ENCODE data around the gene THADA. TPM values are rescaled to one million over a fixed set of nuclear protein-coding genes. Genes with fewer than 3 reads are reported as not detected.

Gene THADA
- total and polyA plus RNA-seq, 2 donors (not counting 3 experiments of a cell fraction or from before 2014, with no cell fraction given) = 22.6 to 25.3 TPM

GRCh38 chr2:43436431-43436830, 159.4 kb downstream of the THADA start:
- CTCF ChIA-PET = interaction anchor here (1.1 to 1.2 kb wide), 2 partner anchors 23 to 28 kb away, joined by 3 read pairs; no protein-coding TSS in a partner anchor
- H2AFZ ChIP-seq (ENCODE audit: low read depth, low read length) = no peak overlapping the region
- no peaks in the 10 kb centered on the region for H3K27me3 ChIP-seq (ENCODE audit: control insufficient read depth in 2 of 2, insufficient read depth in 2 of 2, low read length in 2 of 2)
- DNase-seq (ENCODE audit: low read depth, low spot score) = no peak
- H3K27ac ChIP-seq (ENCODE audit: insufficient read depth, low read depth, low read length) = no peak overlapping the region
- dilution Hi-C loops (cut with MboI; ENCODE audit: extremely low pct_ligation_motif_present, low sequenced_read_pairs) = no loop called here
- H4K20me1 ChIP-seq (replicated peaks; ENCODE audit: control insufficient read depth, extremely low read depth, insufficient read depth, low read length) = no peaks in the 10 kb centered on the region
- intact Hi-C loops (cut with micrococcal nuclease) = no loop called here
- TF ChIP-seq, protein P1, sequence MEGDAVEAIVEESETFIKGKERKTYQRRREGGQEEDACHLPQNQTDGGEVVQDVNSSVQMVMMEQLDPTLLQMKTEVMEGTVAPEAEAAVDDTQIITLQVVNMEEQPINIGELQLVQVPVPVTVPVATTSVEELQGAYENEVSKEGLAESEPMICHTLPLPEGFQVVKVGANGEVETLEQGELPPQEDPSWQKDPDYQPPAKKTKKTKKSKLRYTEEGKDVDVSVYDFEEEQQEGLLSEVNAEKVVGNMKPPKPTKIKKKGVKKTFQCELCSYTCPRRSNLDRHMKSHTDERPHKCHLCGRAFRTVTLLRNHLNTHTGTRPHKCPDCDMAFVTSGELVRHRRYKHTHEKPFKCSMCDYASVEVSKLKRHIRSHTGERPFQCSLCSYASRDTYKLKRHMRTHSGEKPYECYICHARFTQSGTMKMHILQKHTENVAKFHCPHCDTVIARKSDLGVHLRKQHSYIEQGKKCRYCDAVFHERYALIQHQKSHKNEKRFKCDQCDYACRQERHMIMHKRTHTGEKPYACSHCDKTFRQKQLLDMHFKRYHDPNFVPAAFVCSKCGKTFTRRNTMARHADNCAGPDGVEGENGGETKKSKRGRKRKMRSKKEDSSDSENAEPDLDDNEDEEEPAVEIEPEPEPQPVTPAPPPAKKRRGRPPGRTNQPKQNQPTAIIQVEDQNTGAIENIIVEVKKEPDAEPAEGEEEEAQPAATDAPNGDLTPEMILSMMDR (IDR thresholded peaks at IDR 0.05; ENCODE audit: extremely low read depth in 1 of 2, insufficient read depth in 1 of 2, low read depth in 1 of 2, low read length in 2 of 2) = no peak
- TF ChIP-seq MAX (IDR thresholded peaks at IDR 0.05; ENCODE audit: insufficient read depth, insufficient read length) (no peak), MYC (IDR thresholded peaks at IDR 0.05; ENCODE audit: low read depth, low read length) (no peak), JUN (IDR thresholded peaks at IDR 0.05; ENCODE audit: borderline replicate concordance, insufficient read depth, insufficient read length, low read depth) (no peak), FOS (IDR thresholded peaks at IDR 0.05; ENCODE audit: borderline replicate concordance, insufficient read depth, low read length) (no peak), POLR2A (IDR thresholded peaks at IDR 0.05; ENCODE audit: low read depth, low read length) (no peak), GATA2 (IDR thresholded peaks at IDR 0.05; ENCODE audit: insufficient read depth, insufficient read length, low read depth, low read length) (no peak), POLR2AphosphoS5 (IDR thresholded peaks at IDR 0.05; ENCODE audit: insufficient read depth, low read depth, low read length) (no peak), EZH2 (IDR thresholded peaks at IDR 0.05; ENCODE audit: borderline replicate concordance, low read depth, low read length, severe bottlenecking) (no peak)
- POLR2A ChIA-PET = no interaction called here
- H3K9me1 ChIP-seq (replicated peaks; ENCODE audit: control insufficient read depth, extremely low read depth, insufficient read depth, low read length) = no peaks in the 10 kb centered on the region
- no peak overlapping the region for H3K4me2 ChIP-seq (ENCODE audit: insufficient read depth, low read length)
- H3K36me3 ChIP-seq (ENCODE audit: control insufficient read depth in 2 of 2, extremely low read depth in 1 of 2, insufficient read depth in 2 of 2, low read length in 2 of 2) = no peaks in the 10 kb centered on the region
- H3K4me3 ChIP-seq (replicated peaks in 1 of 3; ENCODE audit: insufficient read depth in 1 of 3, low read depth in 1 of 3, low read length in 3 of 3) = no peak overlapping the region
- H3K9me3 ChIP-seq (replicated peaks; ENCODE audit: control insufficient read depth, insufficient read depth, low read length) = no peaks in the 10 kb centered on the region
- no peak overlapping the region for H3K9ac ChIP-seq (replicated peaks; ENCODE audit: extremely low read depth, insufficient read depth, low read length)
- FAIRE-seq = no peak
- no peaks in the 10 kb centered on the region for H3K79me2 ChIP-seq (ENCODE audit: control insufficient read depth, insufficient read depth, low read length)
- H3K4me1 ChIP-seq (ENCODE audit: control insufficient read depth, extremely low read depth, insufficient read depth, low read length) = peaks cover 13% of the 10 kb centered on the region
- no TSS peak for BruUV-seq (replicated peaks)

All from endothelial cell of umbilical vein (primary cell).